Activated CD8-positive, alpha-beta T cell treated with anti-CD3 and anti-CD28 coated beads, Interleukin-2, amount 10 ng/mL, durations not matched to agents 7 days and 5 days (primary cell): ENCODE results near the gene NEO1. TPM values are rescaled to one million over a fixed set of nuclear protein-coding genes. Genes with fewer than 3 reads are reported as not detected.

Source experiments
- ATAC-seq: fragments of 150-1000 bp; cut with Tn5 transposase; one replicate; pipeline ENCODE4 v1.10.0; 2021; ENCODE audit warnings: moderate library complexity
- CTCF ChIA-PET: fragments of 350-600 bp; sonication (Branson Sonifier 250); formaldehyde crosslinking; loops from one replicate; lab custom pipeline; 2021; ENCODE audit warnings: antibody characterized with exemption; lab: Charles Lee
- POLR2A ChIA-PET: fragments of 350-600 bp; sonication (Branson Sonifier 250); formaldehyde crosslinking; loops from one replicate; lab custom pipeline; 2021; ENCODE audit warnings: antibody characterized with exemption; lab: Charles Lee
- DNase-seq: peaks from one replicate; pipeline ENCODE4 v3.0.0-alpha.2; 2020
- H3K27ac Mint-ChIP-seq: one replicate; pipeline ENCODE4 v1.8.0; 2021; ENCODE audit warnings: mild to moderate bottlenecking, mixed read lengths
- H3K27me3 Mint-ChIP-seq: one replicate; pipeline ENCODE4 v1.8.0; 2021; ENCODE audit warnings: low read depth, mixed read lengths
- H3K36me3 Mint-ChIP-seq: one replicate; pipeline ENCODE4 v1.8.0; 2021; ENCODE audit warnings: low read depth, mixed read lengths
- H3K4me1 Mint-ChIP-seq: one replicate; pipeline ENCODE4 v1.8.0; 2021; ENCODE audit warnings: low read depth, mixed read lengths
- H3K4me3 Mint-ChIP-seq: one replicate; pipeline ENCODE4 v1.8.0; 2021; ENCODE audit warnings: mild to moderate bottlenecking, mixed read lengths
- H3K9me3 Mint-ChIP-seq: one replicate; pipeline ENCODE4 v1.8.0; 2022; ENCODE audit warnings: mixed read lengths; ENCODE audit not compliant: insufficient read depth
- total RNA-seq, 2 experiments: library from RNA; stranded (reverse); gene quantifications; one replicate each; pipeline ENCODE4 v1.2.3, GENCODE V29; 2021

Gene NEO1
- total RNA-seq, 2 experiments from 2014 or later = 0.78 to 1.7 TPM

DNA sequence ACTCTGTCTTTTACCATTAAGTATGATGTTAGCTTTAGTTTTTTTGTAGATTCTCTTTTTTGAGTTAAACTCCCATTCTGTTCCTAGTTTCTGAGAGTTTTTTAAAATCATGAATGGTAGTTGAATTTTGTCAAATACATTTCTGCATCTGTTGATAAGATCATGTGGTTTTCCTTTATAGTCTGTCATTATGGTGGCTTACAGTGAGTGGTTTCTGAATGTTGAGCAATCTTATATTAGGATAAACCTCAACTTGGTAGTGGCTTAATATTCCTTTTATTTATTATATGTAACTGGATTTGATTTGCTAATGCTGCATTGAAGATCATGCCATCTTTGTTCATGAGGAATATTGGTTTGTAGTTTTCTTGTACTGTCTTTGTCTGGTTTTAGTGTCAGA is 34.8 kb downstream of the NEO1 start:
- Mint-ChIP-seq H3K4me3 (no peak overlapping the region), H3K27ac (no peak overlapping the region), H3K9me3 (no peaks in the 10 kb centered on the region), H3K27me3 (peaks cover 18% of the 10 kb centered on the region), H3K4me1 (peaks cover 2% of the 10 kb centered on the region), H3K36me3 (no peaks in the 10 kb centered on the region)
- DNase-seq (no peak), ATAC-seq (no peak)
- ChIA-PET CTCF (no interaction called here), POLR2A (no interaction called here)

GRCh38 chr15:73105064-73105463 is 52.8 kb downstream of the NEO1 start:
- Mint-ChIP-seq H3K27ac (no peak overlapping the region), H3K36me3 (no peaks in the 10 kb centered on the region), H3K9me3 (no peaks in the 10 kb centered on the region), H3K4me3 (no peak overlapping the region), H3K4me1 (no peaks in the 10 kb centered on the region), H3K27me3 (peaks cover 12% of the 10 kb centered on the region)
- ChIA-PET POLR2A (no interaction called here), CTCF (no interaction called here)
- DNase-seq (no peak), ATAC-seq (no peak)

DNA sequence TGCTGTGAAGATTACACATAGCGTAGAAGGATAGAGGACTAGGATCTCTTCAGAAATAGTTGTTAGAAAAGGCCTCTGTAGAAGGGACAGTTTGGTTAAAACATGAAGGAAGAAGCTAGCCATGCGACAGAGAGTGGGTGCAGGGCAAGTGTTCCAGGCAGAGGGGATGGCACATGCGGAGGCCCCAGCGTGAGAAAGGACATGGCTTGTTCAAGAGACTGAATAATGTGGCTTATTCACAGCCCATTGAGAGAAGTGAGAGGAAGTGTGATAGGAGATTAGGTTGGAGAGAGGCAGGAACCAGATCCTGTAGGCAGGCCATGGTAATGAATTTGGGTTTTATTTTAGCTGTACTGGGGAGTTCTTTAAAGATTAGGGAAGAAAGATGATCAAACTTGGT is 56.4 kb downstream of the NEO1 start:
- H3K27me3 Mint-ChIP-seq = peaks cover 21% of the 10 kb centered on the region
- CTCF ChIA-PET = no interaction called here

GRCh38 chr15:73109765-73110164 is 57.5 kb downstream of the NEO1 start:
- DNase-seq = no peak
- no peak for ATAC-seq
- Mint-ChIP-seq H3K4me1 (no peaks in the 10 kb centered on the region), H3K4me3 (no peak overlapping the region), H3K27ac (no peak overlapping the region), H3K27me3 (peaks cover 22% of the 10 kb centered on the region), H3K9me3 (no peaks in the 10 kb centered on the region), H3K36me3 (no peaks in the 10 kb centered on the region)
- ChIA-PET POLR2A (no interaction called here), CTCF (interaction anchor here (1.7 kb wide), 1 partner anchor 17 kb away, joined by 3 read pairs; no protein-coding TSS in a partner anchor)

More for the DNA sequence above, 56.4 kb downstream of the NEO1 start:
- ATAC-seq = no peak
- H3K27ac Mint-ChIP-seq = no peak overlapping the region
- H3K36me3 Mint-ChIP-seq = no peaks in the 10 kb centered on the region
- no peaks in the 10 kb centered on the region for H3K9me3 Mint-ChIP-seq
- no peak overlapping the region for H3K4me3 Mint-ChIP-seq
- H3K4me1 Mint-ChIP-seq = no peaks in the 10 kb centered on the region
- POLR2A ChIA-PET = no interaction called here
- no peak for DNase-seq

- ATAC-seq = no peak
- POLR2A ChIA-PET = no interaction called here
- H3K4me1 Mint-ChIP-seq = no peaks in the 10 kb centered on the region
Measured at GRCh38 chr15:73110201-73110600, 57.9 kb downstream of the NEO1 start.

DNA sequence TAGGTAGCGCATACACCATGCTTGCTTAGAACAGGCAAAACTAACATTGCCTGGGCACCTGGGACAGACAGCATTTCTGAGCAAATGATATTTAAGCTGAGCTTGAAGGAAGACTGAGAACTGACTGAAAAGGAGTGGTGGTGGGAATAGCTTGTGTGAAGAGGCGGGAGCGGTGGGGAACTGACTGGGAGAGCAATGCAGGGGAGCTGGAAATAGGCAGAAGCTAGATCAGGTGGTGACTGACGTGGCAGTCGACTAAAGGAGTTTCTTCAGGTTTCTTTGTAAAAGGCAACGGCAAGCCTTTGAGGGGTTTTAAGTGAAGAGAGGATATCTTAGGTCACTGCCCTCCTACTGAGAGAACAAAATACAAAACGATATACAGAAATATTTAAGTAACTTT is 61.8 kb downstream of the NEO1 start:
- CTCF ChIA-PET = no interaction called here

More at GRCh38 chr15:73110201-73110600, 57.9 kb downstream of the NEO1 start:
- Mint-ChIP-seq H3K27me3 (peaks cover 22% of the 10 kb centered on the region), H3K9me3 (no peaks in the 10 kb centered on the region), H3K36me3 (no peaks in the 10 kb centered on the region), H3K4me3 (no peak overlapping the region), H3K27ac (no peak overlapping the region)
- CTCF ChIA-PET = interaction anchor here (1.7 kb wide), 1 partner anchor 16 kb away, joined by 3 read pairs; no protein-coding TSS in a partner anchor
- DNase-seq = no peak

GRCh38 chr15:73116164-73116563 is 63.9 kb downstream of the NEO1 start:
- no peaks in the 10 kb centered on the region for H3K9me3 Mint-ChIP-seq
- peaks cover 16% of the 10 kb centered on the region for H3K27me3 Mint-ChIP-seq
- no peak for ATAC-seq
- no peak overlapping the region for H3K27ac Mint-ChIP-seq
- H3K36me3 Mint-ChIP-seq = no peaks in the 10 kb centered on the region
- no peaks in the 10 kb centered on the region for H3K4me1 Mint-ChIP-seq
- CTCF ChIA-PET = interaction anchor here (0.6 kb wide), 1 partner anchor 394 kb away, joined by 3 read pairs; no protein-coding TSS in a partner anchor
- H3K4me3 Mint-ChIP-seq = no peak overlapping the region
- POLR2A ChIA-PET = interaction anchor here (0.6 kb wide), 1 partner anchor 159 kb away, joined by 4 read pairs; no protein-coding TSS in a partner anchor
- DNase-seq = no peak

More for the DNA sequence above, 61.8 kb downstream of the NEO1 start:
- POLR2A ChIA-PET = no interaction called here
- ATAC-seq (no peak), DNase-seq (no peak)
- no peaks in the 10 kb centered on the region for H3K4me1 Mint-ChIP-seq
- no peak overlapping the region for H3K27ac Mint-ChIP-seq
- H3K4me3 Mint-ChIP-seq = no peak overlapping the region
- peaks cover 22% of the 10 kb centered on the region for H3K27me3 Mint-ChIP-seq
- no peaks in the 10 kb centered on the region for H3K9me3 Mint-ChIP-seq
- H3K36me3 Mint-ChIP-seq = no peaks in the 10 kb centered on the region

DNA sequence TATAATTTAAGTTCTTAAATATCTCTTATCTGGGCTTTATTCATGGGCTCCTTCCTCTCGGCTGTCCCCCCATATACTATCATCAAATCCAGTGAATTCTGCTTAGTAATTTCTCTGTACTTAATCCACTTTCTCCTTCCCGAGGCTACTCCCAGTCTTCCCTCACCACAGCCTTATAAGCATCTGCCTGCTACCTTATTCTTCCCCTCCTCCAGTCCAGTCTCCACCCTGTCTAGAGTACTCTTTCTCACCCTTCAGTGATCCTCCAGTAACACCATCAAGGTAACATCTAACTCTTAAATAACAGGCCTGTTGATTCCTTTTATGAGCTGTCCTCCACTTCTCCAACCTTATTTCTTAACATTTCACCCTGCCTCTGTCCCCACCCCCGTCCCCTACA is 65.8 kb downstream of the NEO1 start:
- no peak overlapping the region for H3K27ac Mint-ChIP-seq
- peaks cover 12% of the 10 kb centered on the region for H3K27me3 Mint-ChIP-seq
- no peak overlapping the region for H3K4me3 Mint-ChIP-seq
- no peak for ATAC-seq
- POLR2A ChIA-PET = no interaction called here
- H3K9me3 Mint-ChIP-seq = no peaks in the 10 kb centered on the region
- DNase-seq = no peak
- H3K4me1 Mint-ChIP-seq = no peaks in the 10 kb centered on the region
- H3K36me3 Mint-ChIP-seq = no peaks in the 10 kb centered on the region
- CTCF ChIA-PET = no interaction called here

DNA sequence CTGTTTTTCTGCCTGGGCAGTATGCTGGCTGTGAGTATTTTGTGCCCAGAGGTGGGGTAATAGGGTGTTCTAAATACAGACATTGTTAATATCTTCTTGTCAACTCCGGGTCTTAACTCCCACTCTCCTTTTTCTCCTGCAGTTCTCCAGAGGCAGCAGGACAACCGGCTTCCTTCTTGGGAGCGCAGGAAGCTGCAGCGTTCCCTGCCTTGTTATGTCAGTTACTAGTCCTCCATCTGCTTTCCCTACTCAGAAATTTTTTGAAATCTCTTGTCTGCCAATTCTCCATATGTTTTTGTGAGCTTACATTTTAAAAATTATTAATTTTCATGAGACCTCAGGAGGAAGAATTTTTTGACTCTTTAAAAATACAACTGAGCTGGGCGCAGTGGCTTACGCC is 67.2 kb downstream of the NEO1 start:
- Mint-ChIP-seq H3K9me3 (no peaks in the 10 kb centered on the region), H3K4me3 (no peak overlapping the region), H3K27me3 (peaks cover 8% of the 10 kb centered on the region), H3K4me1 (no peaks in the 10 kb centered on the region), H3K27ac (no peak overlapping the region), H3K36me3 (no peaks in the 10 kb centered on the region)
- ChIA-PET POLR2A (no interaction called here), CTCF (no interaction called here)
- ATAC-seq (no peak), DNase-seq (no peak)

- DNase-seq (no peak), ATAC-seq (no peak)
- H3K27ac Mint-ChIP-seq = no peak overlapping the region
- no peaks in the 10 kb centered on the region for H3K4me1 Mint-ChIP-seq
- H3K4me3 Mint-ChIP-seq = no peak overlapping the region
- H3K9me3 Mint-ChIP-seq = no peaks in the 10 kb centered on the region
- ChIA-PET CTCF (no interaction called here), POLR2A (interaction anchor here (0.7 kb wide), 1 partner anchor 1247 kb away, joined by 4 read pairs; no protein-coding TSS in a partner anchor)
- peaks cover 8% of the 10 kb centered on the region for H3K27me3 Mint-ChIP-seq
- no peaks in the 10 kb centered on the region for H3K36me3 Mint-ChIP-seq
Measured at GRCh38 chr15:73120269-73120668, 68.0 kb downstream of the NEO1 start.

DNA sequence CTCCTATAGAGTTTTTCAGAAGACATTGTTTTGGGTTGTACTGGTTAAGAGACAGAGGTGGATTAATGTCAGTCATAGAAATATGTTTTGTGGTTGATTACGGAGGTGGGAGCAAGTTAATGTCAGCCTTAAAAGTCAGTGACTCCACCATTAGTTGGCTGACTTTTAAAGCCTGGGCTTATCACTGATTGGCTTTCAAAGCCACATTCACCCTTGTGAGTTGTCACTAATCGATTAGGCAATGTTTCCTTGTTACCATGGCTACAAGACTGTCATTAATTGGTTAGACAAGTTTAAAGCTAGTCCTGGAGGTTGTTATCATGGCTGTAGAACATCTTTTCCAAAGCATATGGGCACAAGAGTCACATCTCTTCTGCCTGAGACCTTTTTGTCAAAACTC is 73.0 kb downstream of the NEO1 start:
- POLR2A ChIA-PET = no interaction called here
- CTCF ChIA-PET = no interaction called here
- no peaks in the 10 kb centered on the region for H3K36me3 Mint-ChIP-seq

GRCh38 chr15:73127302-73127936 is 75.2 kb downstream of the NEO1 start:
- no peaks in the 10 kb centered on the region for H3K4me1 Mint-ChIP-seq
- POLR2A ChIA-PET = no interaction called here
- no peak for ATAC-seq

More for the DNA sequence above, 73.0 kb downstream of the NEO1 start:
- Mint-ChIP-seq H3K4me1 (no peaks in the 10 kb centered on the region), H3K27me3 (no peaks in the 10 kb centered on the region), H3K27ac (no peak overlapping the region), H3K9me3 (no peaks in the 10 kb centered on the region), H3K4me3 (no peak overlapping the region)
- no peak for DNase-seq
- no peak for ATAC-seq

More at GRCh38 chr15:73127302-73127936, 75.2 kb downstream of the NEO1 start:
- DNase-seq = peak; percentile 31
- peaks cover 4% of the 10 kb centered on the region for H3K27me3 Mint-ChIP-seq
- CTCF ChIA-PET = interaction anchor here (2.3 kb wide), 1 partner anchor 15 kb away, joined by 5 read pairs; no protein-coding TSS in a partner anchor
- H3K9me3 Mint-ChIP-seq = no peaks in the 10 kb centered on the region
- no peaks in the 10 kb centered on the region for H3K36me3 Mint-ChIP-seq
- no peak overlapping the region for H3K4me3 Mint-ChIP-seq
- H3K27ac Mint-ChIP-seq = no peak overlapping the region
